ENCODE data around the gene PAM16.

Gene PAM16

DNA sequence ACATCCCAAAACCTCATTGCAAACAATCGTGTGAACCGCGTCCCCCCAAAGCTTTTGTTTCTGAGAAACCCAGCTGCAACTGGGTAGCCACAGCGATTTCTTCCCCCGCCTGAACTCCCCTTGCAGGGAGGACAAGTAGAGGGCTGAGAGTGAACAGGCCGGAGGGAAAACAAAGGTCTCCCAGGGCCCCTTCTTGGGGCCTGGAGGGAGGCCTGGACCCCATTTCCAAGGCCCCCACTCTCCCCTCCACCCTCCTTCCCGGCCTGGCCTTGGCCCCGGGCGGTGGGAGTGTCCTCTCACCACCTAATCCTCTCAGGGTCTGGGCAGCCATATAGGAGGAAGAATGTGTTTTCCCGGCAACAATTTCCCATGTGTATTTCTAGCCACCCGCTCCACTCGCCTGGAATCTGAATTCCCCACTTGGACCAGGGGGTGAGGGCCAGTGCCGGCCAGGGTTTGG, 32.6 kb downstream of the PAM16 start:
- TF ChIP-seq, protein P1, sequence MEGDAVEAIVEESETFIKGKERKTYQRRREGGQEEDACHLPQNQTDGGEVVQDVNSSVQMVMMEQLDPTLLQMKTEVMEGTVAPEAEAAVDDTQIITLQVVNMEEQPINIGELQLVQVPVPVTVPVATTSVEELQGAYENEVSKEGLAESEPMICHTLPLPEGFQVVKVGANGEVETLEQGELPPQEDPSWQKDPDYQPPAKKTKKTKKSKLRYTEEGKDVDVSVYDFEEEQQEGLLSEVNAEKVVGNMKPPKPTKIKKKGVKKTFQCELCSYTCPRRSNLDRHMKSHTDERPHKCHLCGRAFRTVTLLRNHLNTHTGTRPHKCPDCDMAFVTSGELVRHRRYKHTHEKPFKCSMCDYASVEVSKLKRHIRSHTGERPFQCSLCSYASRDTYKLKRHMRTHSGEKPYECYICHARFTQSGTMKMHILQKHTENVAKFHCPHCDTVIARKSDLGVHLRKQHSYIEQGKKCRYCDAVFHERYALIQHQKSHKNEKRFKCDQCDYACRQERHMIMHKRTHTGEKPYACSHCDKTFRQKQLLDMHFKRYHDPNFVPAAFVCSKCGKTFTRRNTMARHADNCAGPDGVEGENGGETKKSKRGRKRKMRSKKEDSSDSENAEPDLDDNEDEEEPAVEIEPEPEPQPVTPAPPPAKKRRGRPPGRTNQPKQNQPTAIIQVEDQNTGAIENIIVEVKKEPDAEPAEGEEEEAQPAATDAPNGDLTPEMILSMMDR (IDR thresholded peaks at IDR 0.05; ENCODE audit: low read depth, low read length), result no peak
- peak overlapping the region; percentile 0 for H3K4me3 ChIP-seq (ENCODE audit: low read depth, low read length)
- no peak for DNase-seq (ENCODE audit: low read depth, low spot score)
- in situ Hi-C loops (cut with HindIII; ENCODE audit: low sequenced_read_pairs), result no loop called here

DNA sequence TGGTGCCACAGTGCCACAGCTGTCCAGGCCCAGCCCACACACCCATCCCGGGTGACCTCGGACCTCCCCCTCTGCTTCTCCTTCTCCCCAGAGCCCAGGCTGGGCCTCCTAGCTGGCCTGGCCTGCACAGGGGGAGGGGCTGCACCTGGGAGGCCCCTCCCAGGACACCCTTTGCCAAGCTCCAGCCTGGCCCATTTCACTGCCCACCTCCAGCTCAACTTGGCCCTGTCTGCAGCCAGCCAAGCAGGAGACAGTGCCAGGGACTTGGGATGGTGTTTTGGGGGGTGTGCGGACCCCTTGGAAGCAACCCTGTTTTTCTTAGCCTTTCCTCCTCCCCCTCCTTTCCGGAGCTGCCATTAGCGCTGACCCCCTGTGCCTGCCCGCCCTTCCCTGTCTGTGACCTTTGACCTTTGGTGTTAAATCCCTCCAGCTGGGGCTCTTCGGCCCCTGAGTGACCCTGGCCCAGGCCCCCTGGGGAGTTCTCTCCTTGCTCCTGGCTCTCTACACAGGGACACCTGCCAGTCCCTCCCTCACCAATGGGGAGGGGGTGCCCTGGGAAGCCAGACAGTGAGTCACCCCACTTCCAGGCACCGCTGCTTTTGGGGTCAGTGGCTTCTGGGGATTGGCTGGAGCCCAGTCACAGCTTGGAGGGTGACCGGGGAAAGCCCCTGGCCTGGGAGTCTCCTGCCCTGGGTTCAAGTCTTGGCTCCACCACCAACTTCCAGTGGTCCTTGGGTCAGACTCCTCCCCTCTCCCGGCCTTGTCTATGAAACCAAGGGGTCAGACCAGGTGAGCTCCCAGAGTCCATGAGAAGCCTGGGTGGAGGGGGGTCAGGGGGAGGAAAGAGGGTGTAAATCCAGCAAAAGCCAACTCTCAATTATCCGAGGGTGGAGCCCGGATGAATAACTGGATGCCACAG, 33.3 kb downstream of the PAM16 start:
- in situ Hi-C loops (cut with HindIII; ENCODE audit: low sequenced_read_pairs), result no loop called here
- peak overlapping the region; percentile 79 for H3K4me3 ChIP-seq (ENCODE audit: low read depth, low read length)
- DNase-seq (ENCODE audit: low read depth, low spot score), result peak; percentile 53
- TF ChIP-seq, protein P1 (IDR thresholded peaks at IDR 0.05; ENCODE audit: low read depth, low read length), result no peak

- DNase-seq (ENCODE audit: low read depth, low spot score), result peak; percentile 39
- in situ Hi-C loops (cut with HindIII; ENCODE audit: low sequenced_read_pairs), result no loop called here
- TF ChIP-seq, protein P1 (IDR thresholded peaks at IDR 0.05; ENCODE audit: low read depth, low read length), result no peak
- H3K4me3 ChIP-seq (ENCODE audit: low read depth, low read length), result peak overlapping the region; percentile 79
These were observed 34.1 kb downstream of the PAM16 start for GRCh38 chr16:4316864-4317531.

DNA sequence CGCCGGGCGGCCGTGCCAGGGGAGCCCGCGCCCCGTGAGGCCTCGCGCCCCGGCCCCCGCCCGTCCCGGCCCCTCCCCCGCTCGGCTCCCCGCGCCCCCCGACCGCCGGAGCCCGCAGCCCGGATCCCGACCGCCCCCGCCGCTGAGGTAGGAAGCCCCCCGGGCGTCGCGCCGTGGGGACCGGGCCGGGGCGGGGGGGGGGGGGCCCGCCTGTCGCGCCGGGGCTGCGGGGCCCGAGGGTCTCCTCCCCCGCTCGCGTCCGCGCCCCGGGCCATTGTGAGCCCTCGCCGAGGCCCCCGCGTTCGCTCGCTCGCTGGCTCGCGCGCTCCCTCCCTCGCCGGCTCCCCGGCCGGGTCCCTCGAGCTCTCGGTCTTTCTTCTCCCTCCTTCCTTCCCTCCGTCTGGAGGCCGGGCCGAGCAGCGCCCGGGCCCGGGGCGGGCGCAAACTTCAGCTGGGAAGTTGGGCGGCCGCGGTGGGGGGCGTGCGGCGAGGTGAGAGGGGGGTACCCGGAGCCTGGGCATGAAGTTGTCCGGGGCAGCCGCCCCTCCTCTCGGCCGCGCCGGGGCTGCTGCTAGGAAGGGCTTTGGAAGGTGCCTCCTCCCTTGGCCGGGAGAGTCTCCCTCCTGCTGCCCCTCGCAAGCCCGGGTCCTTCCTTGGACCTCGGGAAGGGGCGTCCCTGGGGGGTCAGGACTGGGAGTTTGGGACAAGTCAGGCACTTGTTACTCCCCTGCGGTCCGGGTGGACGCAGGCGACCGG, 34.8 kb downstream of the PAM16 start:
- peak; percentile 26 for DNase-seq (ENCODE audit: low read depth, low spot score)
- in situ Hi-C loops (cut with HindIII; ENCODE audit: low sequenced_read_pairs), result no loop called here
- TF ChIP-seq, protein P1 (IDR thresholded peaks at IDR 0.05; ENCODE audit: low read depth, low read length), result no peak
- H3K4me3 ChIP-seq (ENCODE audit: low read depth, low read length), result peak overlapping the region; percentile 79

DNA sequence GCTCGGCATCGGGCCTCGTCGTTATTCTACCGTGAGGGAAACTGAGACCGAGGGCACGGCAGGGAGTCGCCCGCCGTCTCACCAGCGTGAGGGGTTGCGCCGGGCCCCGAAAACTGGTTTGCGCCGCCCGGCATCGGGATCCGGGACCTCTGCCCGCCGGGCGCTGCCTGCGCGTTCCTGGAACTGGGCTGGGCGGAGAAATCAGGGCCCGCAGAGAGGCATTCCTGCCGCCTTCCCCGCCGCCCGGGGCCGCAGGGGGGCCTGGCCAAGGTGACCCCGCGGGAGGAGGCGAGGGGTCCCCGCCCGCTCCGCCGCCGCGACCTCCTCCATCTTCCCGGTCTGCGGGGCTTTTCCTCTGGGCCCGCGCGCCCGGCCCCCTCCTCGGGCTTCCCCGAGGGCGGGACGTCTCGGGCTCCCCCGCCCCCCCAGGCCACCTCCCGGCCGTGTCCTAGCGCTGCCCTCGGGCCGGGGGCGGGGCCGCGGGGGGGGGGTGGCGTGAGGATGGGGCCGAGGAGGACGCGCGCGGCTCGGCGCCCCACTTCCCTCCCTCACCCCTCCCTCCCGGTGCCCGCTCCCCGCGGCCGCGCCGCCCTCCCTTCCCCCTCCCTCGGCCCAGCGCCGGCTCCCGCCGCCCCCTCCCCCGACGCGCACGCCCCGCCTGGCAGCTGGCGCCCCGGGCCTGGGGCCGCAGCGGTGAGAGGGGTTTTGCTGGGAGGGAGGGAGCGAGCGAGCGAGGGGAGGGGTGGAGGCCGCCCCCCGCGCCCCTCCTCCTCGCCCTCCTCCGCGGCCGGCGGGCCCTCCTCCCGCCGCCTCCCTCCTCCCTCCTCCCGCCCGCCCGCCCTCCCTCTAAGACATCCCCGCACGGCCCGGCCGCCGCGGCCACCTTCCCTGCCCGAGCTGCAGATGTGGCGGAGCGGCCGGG, 35.7 kb downstream of the PAM16 start, which contains the start of gene GLIS2:
Gene GLIS2 (plus strand): TSS at position 882 of the 922 bp plus-strand sequence. CDS start 16,214 bp downstream, outside the sequence.
- in situ Hi-C loops (cut with HindIII; ENCODE audit: low sequenced_read_pairs), result no loop called here
- TF ChIP-seq, protein P1 (IDR thresholded peaks at IDR 0.05; ENCODE audit: low read depth, low read length), result no peak
- peak; percentile 84 for DNase-seq (ENCODE audit: low read depth, low spot score)
- H3K4me3 ChIP-seq (ENCODE audit: low read depth, low read length), result peak within 1 kb of the TSS; percentile 79

Measured in astrocyte of the spinal cord (primary cell).